K562 (cell line): ENCODE results near the gene CD47. TPM values are rescaled to one million over a fixed set of nuclear protein-coding genes. Genes with fewer than 3 reads are reported as not detected.

Source experiments
- CBFB ChIP-seq: sonication (generic); formaldehyde crosslinking; IDR thresholded peaks from 2 replicates; pipeline ENCODE4 v1.4.0; 2020; ENCODE audit warnings: mild to moderate bottlenecking, missing genetic modification reagents
- DMBX1 ChIP-seq: fragments of 250-450 bp; sonication (Bioruptor Pico); IDR thresholded peaks from 2 replicates; pipeline ENCODE4 v1.8.0; 2022; ENCODE audit warnings: inconsistent platforms, mild to moderate bottlenecking, moderate library complexity, borderline replicate concordance
- FIP1L1 ChIP-seq: fragments of 200-400 bp; formaldehyde crosslinking; IDR thresholded peaks from 2 replicates; pipeline ENCODE4 v1.6.1; 2018; ENCODE audit warnings: mild to moderate bottlenecking, low read depth, low read length; ENCODE audit not compliant: poor library complexity, severe bottlenecking
- FOXJ2 ChIP-seq: fragments of 200-800 bp; sonication (Bioruptor generic); IDR thresholded peaks from 2 replicates; pipeline ENCODE4 v1.6.1; 2016; ENCODE audit warnings: missing genetic modification characterization, missing compliant biosample characterization
- NONO ChIP-seq, 2 experiments: fragments of 200-400 bp in 1 of 2; fragments of 450-650 bp in 1 of 2; formaldehyde crosslinking in 1 of 2; IDR thresholded peaks; 2 replicates each; pipeline ENCODE4 v1.6.1; 2017; ENCODE audit warnings: low read depth in 2 of 2, mild to moderate bottlenecking in 2 of 2, moderate library complexity in 2 of 2, low read length in 1 of 2
- NR2C2 ChIP-seq, 2 experiments: fragments of 200-800 bp in 1 of 2; sonication (Bioruptor generic) in 1 of 2; sonication (generic) in 1 of 2; formaldehyde crosslinking in 1 of 2; IDR thresholded peaks; 2 replicates each; pipeline versions ENCODE4 v1.6.1 to v1.8.0; 2016 to 2022; ENCODE audit warnings: mild to moderate bottlenecking in 1 of 2, missing compliant biosample characterization in 1 of 2, missing genetic modification characterization in 1 of 2, missing genetic modification reagents in 1 of 2
- PRDM10 ChIP-seq: fragments of 450-650 bp; IDR thresholded peaks from 2 replicates; pipeline ENCODE4 v1.6.1; 2018; ENCODE audit not compliant: partially characterized antibody
- ZBTB5 ChIP-seq: fragments of 450-650 bp; IDR thresholded peaks from 2 replicates; pipeline ENCODE4 v1.6.1; 2017; ENCODE audit warnings: antibody characterized with exemption
- ZNF584 ChIP-seq: fragments of 200-800 bp; sonication (Bioruptor generic); IDR thresholded peaks from 2 replicates; pipeline ENCODE4 v1.6.1; 2016; ENCODE audit warnings: low read depth, mild to moderate bottlenecking, missing genetic modification characterization, missing compliant biosample characterization
- polyA plus RNA-seq, 8 experiments: library from polyadenylated mRNA; depleted of rRNA in 4 of 8; stranded (reverse) in 5 of 8; unstranded in 3 of 8; fragments of >200 nt; fragmentation: Nextera tagmentation in 2 of 8; fragmentation: Illumina TruSeq in 1 of 8; extraction: Ambion mirVana in 2 of 8; extraction: Trizol in 1 of 8; gene quantifications; 2 replicates each; pipeline versions ENCODE4 v1.2.1 to v1.2.3, GENCODE V29; 2011 to 2014; ENCODE audit warnings: inconsistent platforms in 1 of 8, missing spikeins in 1 of 8
- total RNA-seq, 7 experiments: library from RNA; depleted of rRNA in 6 of 7; stranded (reverse); fragments of >200 nt in 6 of 7; fragmentation: Illumina TruSeq in 2 of 7; extraction: Trizol in 2 of 7; gene quantifications; 2 replicates each; pipeline versions ENCODE4 v1.2.1 to v1.2.3, GENCODE V29; 2011 to 2021; ENCODE audit warnings: low replicate concordance in 1 of 7
- TF ChIP-seq, protein P1 (sequence below): sonication (generic); formaldehyde crosslinking; IDR thresholded peaks from 2 replicates; pipeline ENCODE4 v1.8.0; 2023; ENCODE audit warnings: mild to moderate bottlenecking, missing genetic modification reagents
- TF ChIP-seq, protein P2 (sequence below): IDR thresholded peaks from 2 replicates; pipeline ENCODE4 v1.6.1; 2011; ENCODE audit warnings: borderline replicate concordance, low read depth, mild to moderate bottlenecking, moderate library complexity, low read length; ENCODE audit not compliant: insufficient read depth, poor library complexity, severe bottlenecking

Gene CD47
- total and polyA plus RNA-seq, 9 of the 15 experiments (the other 6 are each of a cell fraction or from before 2014, with no cell fraction given): 10.2 to 62.6 (median 36.3) TPM

DNA sequence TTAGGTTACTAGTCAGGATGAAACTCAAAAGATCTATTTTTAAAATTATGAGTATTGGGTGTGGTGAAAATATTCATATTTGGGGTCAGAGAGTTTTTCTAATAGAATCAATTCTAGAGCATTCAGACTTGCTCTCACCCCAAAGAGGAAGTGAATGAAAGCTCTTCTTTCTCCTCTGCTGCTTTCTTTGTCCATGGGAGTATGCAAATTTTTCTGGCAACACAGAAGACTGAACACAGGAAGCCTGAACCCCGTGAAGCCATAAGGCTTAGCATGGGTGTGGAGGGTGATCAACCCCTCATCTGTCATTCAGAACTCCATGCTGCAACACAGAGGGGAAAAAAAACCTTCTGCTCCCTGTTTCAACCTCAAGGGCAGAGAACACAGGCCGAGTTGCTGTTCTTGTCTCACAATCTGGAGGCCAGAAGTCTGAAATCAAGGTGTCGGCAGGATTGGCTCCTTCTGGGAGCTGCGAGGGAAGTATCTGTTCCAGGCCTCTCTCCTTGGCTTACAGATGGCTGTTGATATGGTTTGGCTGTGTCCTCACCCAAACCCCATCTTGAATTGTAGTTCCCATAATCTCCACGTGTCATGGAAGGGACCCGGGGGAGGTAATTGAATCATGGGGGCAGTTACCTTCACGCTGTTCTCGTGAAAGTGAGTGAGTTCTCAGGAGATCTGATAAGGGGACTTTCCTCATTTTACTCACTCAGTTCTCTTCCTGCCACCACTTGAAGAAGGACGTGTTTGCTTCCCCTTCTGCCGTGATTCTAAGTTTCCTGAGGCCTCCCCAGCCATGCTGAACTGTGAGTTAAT is 33.7 kb upstream of the CD47 start (continued):
- TF ChIP-seq, protein P1, sequence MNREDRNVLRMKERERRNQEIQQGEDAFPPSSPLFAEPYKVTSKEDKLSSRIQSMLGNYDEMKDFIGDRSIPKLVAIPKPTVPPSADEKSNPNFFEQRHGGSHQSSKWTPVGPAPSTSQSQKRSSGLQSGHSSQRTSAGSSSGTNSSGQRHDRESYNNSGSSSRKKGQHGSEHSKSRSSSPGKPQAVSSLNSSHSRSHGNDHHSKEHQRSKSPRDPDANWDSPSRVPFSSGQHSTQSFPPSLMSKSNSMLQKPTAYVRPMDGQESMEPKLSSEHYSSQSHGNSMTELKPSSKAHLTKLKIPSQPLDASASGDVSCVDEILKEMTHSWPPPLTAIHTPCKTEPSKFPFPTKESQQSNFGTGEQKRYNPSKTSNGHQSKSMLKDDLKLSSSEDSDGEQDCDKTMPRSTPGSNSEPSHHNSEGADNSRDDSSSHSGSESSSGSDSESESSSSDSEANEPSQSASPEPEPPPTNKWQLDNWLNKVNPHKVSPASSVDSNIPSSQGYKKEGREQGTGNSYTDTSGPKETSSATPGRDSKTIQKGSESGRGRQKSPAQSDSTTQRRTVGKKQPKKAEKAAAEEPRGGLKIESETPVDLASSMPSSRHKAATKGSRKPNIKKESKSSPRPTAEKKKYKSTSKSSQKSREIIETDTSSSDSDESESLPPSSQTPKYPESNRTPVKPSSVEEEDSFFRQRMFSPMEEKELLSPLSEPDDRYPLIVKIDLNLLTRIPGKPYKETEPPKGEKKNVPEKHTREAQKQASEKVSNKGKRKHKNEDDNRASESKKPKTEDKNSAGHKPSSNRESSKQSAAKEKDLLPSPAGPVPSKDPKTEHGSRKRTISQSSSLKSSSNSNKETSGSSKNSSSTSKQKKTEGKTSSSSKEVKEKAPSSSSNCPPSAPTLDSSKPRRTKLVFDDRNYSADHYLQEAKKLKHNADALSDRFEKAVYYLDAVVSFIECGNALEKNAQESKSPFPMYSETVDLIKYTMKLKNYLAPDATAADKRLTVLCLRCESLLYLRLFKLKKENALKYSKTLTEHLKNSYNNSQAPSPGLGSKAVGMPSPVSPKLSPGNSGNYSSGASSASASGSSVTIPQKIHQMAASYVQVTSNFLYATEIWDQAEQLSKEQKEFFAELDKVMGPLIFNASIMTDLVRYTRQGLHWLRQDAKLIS: no peak
- TF ChIP-seq FOXJ2 (tag) (no peak), NR2C2 (CRISPR knock-in tag; IDR thresholded peaks at IDR 0.05) (no peak), NR2C2 (tag; IDR thresholded peaks at IDR 0.05) (peak; percentile 51), CBFB (no peak), ZBTB5 (no peak), FIP1L1 (no peak), NONO (IDR thresholded peaks at IDR 0.05; ENCODE audit: low read depth in 2 of 2, low read length in 1 of 2) (no peak), ZNF584 (no peak), PRDM10 (no peak), DMBX1 (CRISPR knock-in tag) (peak; percentile 85)
- TF ChIP-seq, protein P2, sequence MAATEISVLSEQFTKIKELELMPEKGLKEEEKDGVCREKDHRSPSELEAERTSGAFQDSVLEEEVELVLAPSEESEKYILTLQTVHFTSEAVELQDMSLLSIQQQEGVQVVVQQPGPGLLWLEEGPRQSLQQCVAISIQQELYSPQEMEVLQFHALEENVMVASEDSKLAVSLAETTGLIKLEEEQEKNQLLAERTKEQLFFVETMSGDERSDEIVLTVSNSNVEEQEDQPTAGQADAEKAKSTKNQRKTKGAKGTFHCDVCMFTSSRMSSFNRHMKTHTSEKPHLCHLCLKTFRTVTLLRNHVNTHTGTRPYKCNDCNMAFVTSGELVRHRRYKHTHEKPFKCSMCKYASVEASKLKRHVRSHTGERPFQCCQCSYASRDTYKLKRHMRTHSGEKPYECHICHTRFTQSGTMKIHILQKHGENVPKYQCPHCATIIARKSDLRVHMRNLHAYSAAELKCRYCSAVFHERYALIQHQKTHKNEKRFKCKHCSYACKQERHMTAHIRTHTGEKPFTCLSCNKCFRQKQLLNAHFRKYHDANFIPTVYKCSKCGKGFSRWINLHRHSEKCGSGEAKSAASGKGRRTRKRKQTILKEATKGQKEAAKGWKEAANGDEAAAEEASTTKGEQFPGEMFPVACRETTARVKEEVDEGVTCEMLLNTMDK: no peak
